SK-N-SH (cell line): Measurements from ENCODE around the gene DNASE1L3. TPM values are rescaled to one million over a fixed set of nuclear protein-coding genes. Genes with fewer than 3 reads are reported as not detected.

ENCODE experiments used
- CTCF ChIA-PET: fragments of 300-600, 350-600 bp; formaldehyde crosslinking; extraction: SDS; loops from one replicate; lab custom pipeline; 2021; lab: Yijun Ruan, JAX
- POLR2A ChIA-PET: fragments of 350-600 bp; sonication (Branson Sonifier 250); formaldehyde crosslinking; extraction: SDS; loops from one replicate; lab custom pipeline; 2020; ENCODE audit warnings: antibody characterized with exemption, inconsistent platforms; lab: Yijun Ruan, JAX
- DNase-seq: peaks from one replicate; pipeline ENCODE4 v3.0.0; 2012
- H2AFZ ChIP-seq: fragments of 200-600 bp; sonication (generic); 2 replicates; pipeline ENCODE4 v1.8.1; 2016; ENCODE audit warnings: antibody characterized with exemption, mild to moderate bottlenecking, low read depth
- H3F3A ChIP-seq: fragments of 200-600 bp; sonication (generic); replicated peaks from 2 replicates; pipeline ENCODE3; 2016; ENCODE audit warnings: antibody characterized with exemption, mild to moderate bottlenecking; ENCODE audit not compliant: insufficient read depth
- H3K27ac ChIP-seq, 2 experiments: fragments of 200-500 bp in 1 of 2; fragments of 200-600 bp in 1 of 2; sonication (Bioruptor generic) in 1 of 2; sonication (generic), shearing (Covaris generic) in 1 of 2; 2 replicates each; pipeline versions ENCODE4 v1.5.1 to v1.6.1; 2014 to 2016; ENCODE audit warnings: low read depth in 2 of 2, inconsistent platforms in 1 of 2, low read length in 1 of 2, mild to moderate bottlenecking in 1 of 2, mixed read lengths in 1 of 2
- H3K27me3 ChIP-seq: fragments of 200-600 bp; sonication (generic), shearing (Covaris generic); 2 replicates; pipeline ENCODE4 v1.6.1; 2016; ENCODE audit warnings: mixed run types; ENCODE audit not compliant: insufficient read depth
- H3K36me3 ChIP-seq, 2 experiments: fragments of 200-500 bp in 1 of 2; fragments of 200-600 bp in 1 of 2; sonication (Bioruptor generic) in 1 of 2; sonication (generic) in 1 of 2; replicated peaks in 1 of 2; 2 replicates each; pipeline versions ENCODE3 to v1.5.1; 2014 to 2016; ENCODE audit warnings: low read length in 1 of 2, mild to moderate bottlenecking in 1 of 2; ENCODE audit not compliant: insufficient read depth in 2 of 2, control insufficient read depth in 1 of 2
- H3K4me1 ChIP-seq, 2 experiments: fragments of 200-500 bp in 1 of 2; fragments of 200-600 bp in 1 of 2; sonication (Bioruptor generic) in 1 of 2; sonication (generic), shearing (Covaris generic) in 1 of 2; 2 replicates each; pipeline versions ENCODE4 v1.5.1 to v1.6.1; 2014 to 2016; ENCODE audit warnings: low read depth in 1 of 2, low read length in 1 of 2, mixed run types in 1 of 2; ENCODE audit not compliant: insufficient read depth in 2 of 2, control insufficient read depth in 1 of 2
- H3K4me2 ChIP-seq: fragments of 200-600 bp; sonication (generic), shearing (Covaris generic); 2 replicates; pipeline ENCODE4 v1.6.1; 2017; ENCODE audit warnings: mixed run types
- H3K4me3 ChIP-seq, 2 experiments: fragments of 200-500 bp in 1 of 2; fragments of 200-600 bp in 1 of 2; sonication (Bioruptor generic) in 1 of 2; sonication (generic), shearing (Covaris generic) in 1 of 2; 2 replicates each; pipeline versions ENCODE4 v1.5.1 to v1.8.1; 2014 to 2016; ENCODE audit warnings: low read depth in 2 of 2, inconsistent platforms in 1 of 2, low read length in 1 of 2, mild to moderate bottlenecking in 1 of 2, mixed read lengths in 1 of 2, moderate library complexity in 1 of 2
- H3K79me2 ChIP-seq: fragments of 200-600 bp; sonication (generic); 2 replicates; pipeline ENCODE4 v1.8.1; 2017; ENCODE audit warnings: mild to moderate bottlenecking; ENCODE audit not compliant: insufficient read depth
- H3K9ac ChIP-seq: fragments of 200-600 bp; sonication (generic); 2 replicates; pipeline ENCODE4 v1.6.1; 2017; ENCODE audit warnings: mixed run types
- H3K9me2 ChIP-seq: fragments of 200-600 bp; sonication (generic); 2 replicates; pipeline ENCODE4 v1.6.1; 2017; ENCODE audit warnings: mixed run types
- H3K9me3 ChIP-seq: fragments of 200-600 bp; sonication (generic); 2 replicates; pipeline ENCODE4 v1.6.1; 2017; ENCODE audit warnings: mixed run types, mild to moderate bottlenecking, moderate library complexity
- H4K20me1 ChIP-seq: fragments of 200-600 bp; sonication (generic); 2 replicates; pipeline ENCODE4 v1.6.1; 2017; ENCODE audit warnings: mild to moderate bottlenecking, mixed run types; ENCODE audit not compliant: insufficient read depth
- CTCF ChIP-seq: fragments of 200-600 bp; sonication (generic); IDR thresholded peaks from 2 replicates; pipeline ENCODE4 v1.6.1; 2017; ENCODE audit warnings: antibody characterized with exemption, mild to moderate bottlenecking, moderate library complexity
- ELF1 ChIP-seq: IDR thresholded peaks from 2 replicates; pipeline ENCODE4 v1.4.0; 2012
- FOXJ3 ChIP-seq: sonication (generic); formaldehyde crosslinking; IDR thresholded peaks from 2 replicates; pipeline ENCODE4 v1.5.1; 2020; ENCODE audit warnings: mild to moderate bottlenecking, missing genetic modification reagents
- GABPA ChIP-seq: IDR thresholded peaks from 2 replicates; pipeline ENCODE4 v1.4.0; 2012; ENCODE audit warnings: low read depth, mild to moderate bottlenecking
- JUND ChIP-seq: IDR thresholded peaks from 2 replicates; pipeline ENCODE4 v1.4.0; 2012
- MEF2A ChIP-seq: IDR thresholded peaks from 2 replicates; pipeline ENCODE4 v1.4.0; 2012; ENCODE audit warnings: low read depth, borderline replicate concordance
- MXI1 ChIP-seq: IDR thresholded peaks from 2 replicates; pipeline ENCODE4 v1.6.1; 2012; ENCODE audit warnings: mild to moderate bottlenecking, low read depth, low read length, improper control_type of control experiment
- PBX3 ChIP-seq: IDR thresholded peaks from 2 replicates; pipeline ENCODE4; 2012
- RCOR1 ChIP-seq: fragments of 150-350 bp; IDR thresholded peaks from 2 replicates; pipeline ENCODE4 v1.6.1; 2017; ENCODE audit warnings: antibody characterized with exemption, low read length
- REST ChIP-seq: IDR thresholded peaks from 2 replicates; pipeline ENCODE4 v1.6.1; 2012; ENCODE audit warnings: mild to moderate bottlenecking, low read depth, low read length, moderate library complexity
- TAF1 ChIP-seq: IDR thresholded peaks from 2 replicates; pipeline ENCODE4 v1.6.1; 2012; ENCODE audit warnings: low read depth, mild to moderate bottlenecking, low read length, moderate library complexity, borderline replicate concordance
- TCF12 ChIP-seq: IDR thresholded peaks from 2 replicates; pipeline ENCODE4 v1.4.0; 2012
- WGBS: methylation state at CpG from one replicate; pipeline ENCODE4 v1.1.6; 2017; ENCODE audit warnings: low lambda C conversion rate; 5-methylcytosine and 5-hydroxymethylcytosine counted together
- polyA plus RNA-seq, 3 experiments: library from polyadenylated mRNA; depleted of rRNA; stranded (reverse); fragments of >200 nt; gene quantifications; 2 replicates each; pipeline ENCODE4 v1.2.3, GENCODE V29; 2012

DNASE1L3 gene
- polyA plus RNA-seq, 1 of the 3 experiments (the other 2 are of a cell fraction), result not detected

- Histone ChIP-seq H3K36me3 (peaks cover 0 to 13% of the 10 kb centered on the region in 2 experiments), H3F3A (peaks cover 9% of the 10 kb centered on the region), H3K9ac (no peak overlapping the region), H3K9me3 (no peaks in the 10 kb centered on the region), H3K4me1 (peaks cover 0 to 4% of the 10 kb centered on the region in 2 experiments; a peak in 1 of 4 replicates), H3K9me2 (no peaks in the 10 kb centered on the region), H3K4me2 (no peak overlapping the region), H2AFZ (no peak overlapping the region), H3K27ac (no peak overlapping the region), H3K79me2 (no peaks in the 10 kb centered on the region), H3K4me3 (no peak overlapping the region), H3K27me3 (no peaks in the 10 kb centered on the region), H4K20me1 (no peaks in the 10 kb centered on the region)
- TF ChIP-seq MEF2A, result no peak
- no peak for TF ChIP-seq FOXJ3 (CRISPR knock-in tag)
- TF ChIP-seq ELF1, result no peak
- TF ChIP-seq CTCF, result no peak
- no peak for TF ChIP-seq GABPA
- TF ChIP-seq JUND, result no peak
- no peak for TF ChIP-seq TAF1
- TF ChIP-seq REST, result no peak
- no peak for TF ChIP-seq PBX3
- TF ChIP-seq RCOR1, result no peak
- no peak for TF ChIP-seq MXI1
- no peak for TF ChIP-seq TCF12
- no peak for DNase-seq
- ChIA-PET POLR2A (no interaction called here), CTCF (interaction anchor here (0.9 kb wide), 1 partner anchor 41 kb away, joined by 3 read pairs; no protein-coding TSS in a partner anchor)
- WGBS, result 100% methylated on average over 3 of the region's 3 CpGs
Observed at GRCh38 chr3:58176185-58176530, 34.6 kb downstream of the DNASE1L3 start.
